ENCODE data around the gene MYL1. TPM values are rescaled to one million over a fixed set of nuclear protein-coding genes. Genes with fewer than 3 reads are reported as not detected.

The MYL1 gene
- not detected in 2 replicates for total RNA-seq

DNA sequence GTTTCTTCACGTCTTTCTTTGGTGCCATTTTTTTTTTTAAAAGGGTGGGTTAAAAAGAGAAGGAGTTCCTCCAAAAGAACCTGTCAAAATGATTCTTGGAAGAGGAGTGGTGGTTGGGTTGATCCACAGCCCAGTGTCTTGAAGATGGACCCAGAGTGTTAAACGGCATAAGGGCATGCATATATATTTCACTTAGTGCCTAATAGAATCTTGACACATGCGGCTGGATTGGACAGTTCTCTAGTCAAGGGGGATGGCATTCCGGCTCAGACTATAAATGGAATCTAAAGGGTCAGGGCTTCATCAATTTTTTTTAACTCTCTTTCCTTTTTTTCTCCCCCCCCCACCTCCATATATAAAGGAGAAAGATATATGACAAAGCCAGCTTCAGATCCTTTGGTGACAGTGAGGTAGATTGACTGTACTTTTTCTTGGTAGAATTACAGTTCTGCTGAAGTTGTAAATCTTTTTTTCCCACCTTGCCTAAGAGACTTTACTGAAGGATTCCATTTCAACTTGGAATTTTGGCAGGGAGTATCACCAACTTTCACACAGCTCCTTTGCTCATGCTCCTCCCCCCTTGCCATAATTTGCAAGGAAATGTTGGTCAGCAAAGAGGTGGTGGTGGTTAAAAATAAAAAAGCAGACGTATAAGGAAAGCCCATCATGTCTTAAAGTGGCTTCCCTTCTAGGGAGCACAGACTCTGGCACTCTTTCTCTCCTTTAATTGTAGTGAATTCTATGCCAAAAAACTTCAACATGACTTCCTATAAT lies at the start of gene MYL1:
Gene MYL1, minus strand, starts transcription at position 160 of the 774 bp plus-strand sequence. Its CDS starts 132 bp downstream, at position 28.
- no peak for DNase-seq (ENCODE audit: extremely low read depth, low read depth, low spot score)

DNA sequence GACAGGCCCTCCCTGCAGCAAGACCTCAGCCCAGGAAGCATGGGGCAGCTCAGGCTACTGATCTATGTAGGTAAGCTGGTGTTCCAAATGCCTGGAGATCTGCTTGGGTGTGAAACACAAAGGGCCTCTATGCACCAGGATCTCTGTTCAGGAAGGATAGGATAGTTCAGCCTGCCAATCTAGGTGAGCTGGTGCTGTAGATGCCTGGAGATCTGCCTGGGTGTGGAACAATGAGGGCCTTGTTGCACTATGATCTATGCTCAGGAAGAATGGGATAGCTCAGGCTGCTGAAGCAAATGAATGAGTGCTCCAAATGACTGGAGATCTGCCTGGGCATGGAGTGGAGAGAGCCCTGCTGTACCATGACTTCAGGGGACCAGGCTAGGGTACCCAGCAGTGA lies 48.9 kb upstream of the MYL1 start:
- DNase-seq (ENCODE audit: extremely low read depth, low read depth, low spot score): no peak

DNA sequence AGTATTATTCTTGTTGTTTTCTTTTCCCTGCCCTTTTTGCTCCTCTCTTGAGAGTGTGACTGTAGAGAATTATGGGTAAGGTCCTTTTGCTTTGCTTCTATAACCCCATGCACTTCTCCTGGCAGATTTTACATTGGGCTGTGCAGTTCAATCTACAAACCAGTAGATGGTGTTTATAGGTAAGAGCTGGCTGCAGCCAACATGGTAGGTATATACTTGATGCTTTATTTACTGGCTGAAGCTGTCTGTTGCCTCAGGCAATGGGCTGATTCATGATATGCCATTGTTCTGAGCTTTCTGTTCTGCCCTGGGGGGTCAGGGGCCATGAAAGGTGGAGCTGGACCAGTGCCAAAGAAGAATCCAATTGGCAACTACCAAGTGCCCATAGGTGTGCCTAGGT lies 48.3 kb upstream of the MYL1 start:
- DNase-seq (ENCODE audit: extremely low read depth, low read depth, low spot score): no peak

DNA sequence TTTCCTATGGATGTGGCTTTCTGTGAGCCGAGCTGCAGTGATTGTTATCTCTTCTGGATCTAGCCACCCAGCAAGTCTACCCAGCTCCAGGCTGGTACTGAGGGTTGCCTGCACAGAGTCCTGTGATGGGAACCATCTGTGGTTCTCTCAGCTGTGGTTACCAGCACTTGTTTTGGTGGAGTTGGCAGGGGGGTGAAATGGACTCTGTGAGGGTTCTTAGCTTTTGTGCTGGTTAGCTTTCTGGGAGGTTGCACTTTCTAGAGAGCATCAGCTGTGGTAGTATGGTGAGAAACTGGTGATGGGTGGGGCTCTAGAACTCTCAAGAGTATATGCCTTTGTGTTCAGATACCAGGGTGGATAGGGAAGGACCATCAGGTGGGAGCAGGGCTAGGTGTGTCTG lies 45.4 kb upstream of the MYL1 start:
- no peak for DNase-seq (ENCODE audit: extremely low read depth, low read depth, low spot score)

DNA sequence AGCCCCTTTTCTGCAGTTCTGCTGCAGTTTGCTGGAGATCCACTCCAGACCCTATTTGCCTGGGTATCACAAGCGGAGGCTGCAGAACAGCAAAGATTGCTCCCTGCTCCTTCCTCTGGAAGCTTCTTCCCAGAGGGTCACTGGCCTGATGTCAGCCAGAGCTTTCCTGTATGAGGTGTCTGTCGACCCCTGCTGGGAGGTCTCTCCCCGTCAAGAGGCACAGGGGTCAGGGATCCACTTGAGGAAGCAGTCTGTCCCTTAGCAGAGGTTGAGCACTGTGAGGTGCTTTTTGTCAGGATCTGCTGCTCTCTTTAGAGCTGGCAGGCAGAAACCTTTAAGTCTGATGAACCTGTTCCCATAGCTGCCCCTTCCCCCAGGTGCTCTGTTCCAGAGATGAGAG lies 42.0 kb upstream of the MYL1 start:
- DNase-seq (ENCODE audit: extremely low read depth, low read depth, low spot score): no peak

GRCh38 chr2:210337159-210337558 lies 22.2 kb upstream of the MYL1 start:
- DNase-seq (ENCODE audit: extremely low read depth, low read depth, low spot score): no peak

- no peak for DNase-seq (ENCODE audit: extremely low read depth, low read depth, low spot score)
Observed at GRCh38 chr2:210324906-210325305, 9.9 kb upstream of the MYL1 start.

- no peak for DNase-seq (ENCODE audit: extremely low read depth, low read depth, low spot score)
Observed at GRCh38 chr2:210324458-210324857, 9.5 kb upstream of the MYL1 start.

- DNase-seq (ENCODE audit: extremely low read depth, low read depth, low spot score): no peak
Observed at GRCh38 chr2:210323003-210323402, 8.0 kb upstream of the MYL1 start.

GRCh38 chr2:210318891-210319290 lies 3.9 kb upstream of the MYL1 start:
- DNase-seq (ENCODE audit: extremely low read depth, low read depth, low spot score): no peak

GRCh38 chr2:210318486-210318885 lies 3.5 kb upstream of the MYL1 start:
- no peak for DNase-seq (ENCODE audit: extremely low read depth, low read depth, low spot score)

- no peak for DNase-seq (ENCODE audit: extremely low read depth, low read depth, low spot score)
Observed at GRCh38 chr2:210310550-210310949, 4.4 kb downstream of the MYL1 start.

DNA sequence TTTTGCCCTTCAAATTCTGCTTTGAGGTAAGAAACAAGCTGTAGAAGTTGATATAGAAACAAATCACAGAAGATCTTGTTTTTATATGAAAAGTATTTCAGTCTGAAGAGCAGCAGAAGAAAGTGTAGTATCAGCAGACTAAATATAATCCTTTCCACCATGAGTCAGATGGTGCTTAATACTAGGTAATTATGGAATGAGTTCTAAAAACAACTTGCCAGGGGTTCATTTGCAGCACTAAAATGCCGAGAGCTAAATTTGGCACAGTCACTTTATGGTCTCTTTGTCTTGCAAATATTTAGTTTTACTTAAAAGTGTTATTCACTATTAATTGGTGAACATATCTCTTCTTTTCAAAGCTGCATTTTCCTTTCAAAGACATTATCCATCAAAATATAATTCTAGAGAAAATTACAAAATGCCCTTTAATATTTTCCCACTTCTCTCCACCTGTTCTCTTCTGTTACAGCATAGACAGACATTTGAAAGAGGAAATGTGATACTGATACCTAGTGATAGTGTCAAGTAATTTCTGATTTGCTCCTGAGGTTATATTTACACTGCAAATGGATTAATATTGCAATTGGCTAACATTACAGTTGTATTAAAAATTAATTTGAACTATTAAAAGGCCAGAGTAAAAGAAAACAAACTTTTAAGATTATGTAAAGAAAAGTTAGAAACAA lies 5.3 kb downstream of the MYL1 start:
- DNase-seq (ENCODE audit: extremely low read depth, low read depth, low spot score): no peak

- DNase-seq (ENCODE audit: extremely low read depth, low read depth, low spot score): no peak
Observed at GRCh38 chr2:210303498-210303897, 11.5 kb downstream of the MYL1 start.

- no peak for DNase-seq (ENCODE audit: extremely low read depth, low read depth, low spot score)
Observed at GRCh38 chr2:210302326-210302725, 12.6 kb downstream of the MYL1 start.

DNA sequence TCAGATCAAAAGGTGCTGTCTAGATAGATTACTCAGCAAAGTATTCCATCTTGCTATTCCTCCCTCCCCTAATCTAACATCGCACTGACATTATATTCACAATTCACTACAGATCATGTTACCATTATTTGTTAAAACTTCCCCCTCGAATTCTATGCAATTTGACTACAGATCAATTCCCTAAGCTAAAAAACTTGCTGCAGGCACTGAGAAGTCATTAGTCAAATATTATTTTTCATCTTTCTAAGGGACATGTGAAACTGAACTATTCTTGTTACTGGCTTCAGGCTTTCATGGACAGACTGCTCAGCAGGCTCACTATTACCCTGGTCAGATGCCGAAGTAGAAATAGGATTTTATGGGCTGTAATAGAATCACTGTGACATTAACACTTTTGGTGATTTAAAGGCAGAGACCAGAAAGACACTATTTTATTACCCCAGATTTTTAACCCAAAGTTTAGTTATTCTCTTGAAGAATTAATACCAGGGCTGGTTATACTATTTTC lies 15.1 kb downstream of the MYL1 start:
- no peak for DNase-seq (ENCODE audit: extremely low read depth, low read depth, low spot score)

- DNase-seq (ENCODE audit: extremely low read depth, low read depth, low spot score): no peak
Observed at GRCh38 chr2:210288408-210288807, 26.6 kb downstream of the MYL1 start.

DNA sequence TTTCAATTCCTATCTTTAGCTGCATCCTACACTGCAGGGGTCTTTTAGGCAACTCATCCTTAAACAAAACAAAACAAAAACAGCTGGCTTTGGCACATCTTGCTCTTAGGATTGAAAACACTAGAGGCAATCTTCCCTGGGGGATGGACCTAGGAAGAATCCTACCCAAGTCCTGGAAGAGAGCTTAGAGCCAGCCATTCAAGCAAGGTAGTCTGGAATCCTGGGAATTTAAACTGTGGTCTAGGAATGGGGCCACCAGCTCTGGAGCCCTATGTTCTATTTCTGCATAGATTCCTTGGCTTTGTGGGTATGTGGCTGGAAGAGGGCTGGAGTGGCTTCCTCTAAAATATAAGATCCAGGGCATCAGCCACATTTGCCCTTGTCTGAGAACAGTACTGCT lies 27.7 kb downstream of the MYL1 start:
- DNase-seq (ENCODE audit: extremely low read depth, low read depth, low spot score): no peak

GRCh38 chr2:210286123-210286680 lies 28.8 kb downstream of the MYL1 start:
- no peak for DNase-seq (ENCODE audit: extremely low read depth, low read depth, low spot score)

- DNase-seq (ENCODE audit: extremely low read depth, low read depth, low spot score): no peak
Observed at GRCh38 chr2:210277133-210277532, 37.8 kb downstream of the MYL1 start.

- DNase-seq (ENCODE audit: extremely low read depth, low read depth, low spot score): no peak
Observed at GRCh38 chr2:210271300-210271699, 43.7 kb downstream of the MYL1 start.

GRCh38 chr2:210269148-210269547 lies 45.8 kb downstream of the MYL1 start:
- no peak for DNase-seq (ENCODE audit: extremely low read depth, low read depth, low spot score)
